GM13976 (cell line): ENCODE measurements around the gene COL28A1.

Source experiments
- DNase-seq: peaks from one replicate; pipeline ENCODE4 v3.0.0; 2012; ENCODE audit warnings: low spot score
- CTCF ChIP-seq: IDR thresholded peaks from 2 replicates; pipeline ENCODE4 v1.5.1; 2012; ENCODE audit warnings: borderline replicate concordance, mild to moderate bottlenecking; ENCODE audit not compliant: insufficient read depth; ENCODE audit errors: extremely low read depth, missing control alignments, control extremely low read depth
- in situ Hi-C: fragments of 300-500 bp; cut with MboI; formaldehyde crosslinking; loops from one replicate; pipeline ENCODE4 v1.12.0; 2022; ENCODE audit warnings: low sequenced_read_pairs, mixed read lengths, inconsistent platforms; ENCODE audit not compliant: unreplicated experiment

Gene COL28A1

DNA sequence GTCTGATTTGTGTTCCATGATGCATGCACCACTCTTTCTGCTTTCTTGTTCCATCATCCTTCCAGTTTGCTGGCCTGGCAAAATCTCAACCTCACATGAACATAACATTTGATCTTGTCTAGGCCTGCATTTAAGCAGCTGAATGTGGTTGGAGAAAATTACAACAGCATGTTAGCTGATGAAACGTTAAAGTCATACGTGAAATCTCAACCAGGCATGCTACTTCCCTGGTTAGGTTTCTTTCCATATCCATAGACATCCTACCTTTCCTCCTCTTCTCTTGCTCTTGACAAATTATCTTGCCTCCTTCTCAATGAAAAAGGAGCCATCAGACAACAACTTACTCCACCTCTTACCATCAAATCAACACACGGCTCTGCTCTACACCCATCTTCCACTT is 199.8 kb downstream of the COL28A1 start:
- in situ Hi-C loops = no loop called here
- TF ChIP-seq CTCF = no peak
- no peak for DNase-seq

- no peak for TF ChIP-seq CTCF
- in situ Hi-C loops = no loop called here
- no peak for DNase-seq
Observed at GRCh38 chr7:7335215-7335614, 200.5 kb downstream of the COL28A1 start.

DNA sequence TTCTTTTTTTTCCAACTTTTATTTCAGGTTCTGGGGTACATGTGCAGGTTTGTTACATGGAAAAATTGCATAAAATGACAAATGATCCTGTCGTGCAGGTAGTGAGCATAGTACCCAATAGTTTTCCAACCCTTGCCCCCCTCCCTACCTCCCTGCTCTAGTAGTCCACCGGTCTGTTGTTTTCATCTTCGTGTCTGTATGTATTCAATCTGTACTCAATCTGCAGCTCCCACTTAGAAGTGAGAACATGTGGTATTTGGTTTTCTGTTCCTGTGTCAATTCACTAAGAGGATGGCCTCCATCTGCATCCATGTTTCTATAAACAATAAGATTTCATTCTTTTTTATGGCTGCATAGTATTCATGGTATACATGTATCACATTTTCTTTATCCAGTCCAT is 202.1 kb downstream of the COL28A1 start:
- TF ChIP-seq CTCF = no peak
- in situ Hi-C loops = no loop called here
- no peak for DNase-seq

GRCh38 chr7:7331523-7331922 is 204.2 kb downstream of the COL28A1 start:
- TF ChIP-seq CTCF = no peak
- in situ Hi-C loops = no loop called here

GRCh38 chr7:7330997-7331396 is 204.7 kb downstream of the COL28A1 start:
- in situ Hi-C loops = no loop called here
- no peak for TF ChIP-seq CTCF
- DNase-seq = no peak

More at GRCh38 chr7:7331523-7331922, 204.2 kb downstream of the COL28A1 start:
- no peak for DNase-seq

GRCh38 chr7:7329326-7329725 is 206.3 kb downstream of the COL28A1 start:
- in situ Hi-C loops = no loop called here
- DNase-seq = no peak
- no peak for TF ChIP-seq CTCF

- in situ Hi-C loops = no loop called here
- no peak for TF ChIP-seq CTCF
- DNase-seq = no peak
Observed at GRCh38 chr7:7327423-7327822, 208.2 kb downstream of the COL28A1 start.
